Stimulated activated CD8-positive, alpha-beta memory T cell treated with anti-CD3 and anti-CD28 coated beads, Interleukin-7, amount 100 ng/mL, for 48 hours (primary cell): ENCODE results near the gene FSCN2.
A peak's percentile ranks its signal among the peaks of the same experiment; 100 is the strongest.
"Not testable (repeated sequence)": the region's sequence is repeated elsewhere in the genome, so short reads cannot be mapped to it uniquely, and the experiment has no call there.

Experiments used
- DNase-seq, 2 donors: peaks; one replicate each; pipeline ENCODE4 v3.0.0-alpha.2; 2020; ENCODE audit warnings: low read depth in 1 of 2; ENCODE audit errors: extremely low read depth in 1 of 2

FSCN2 gene

DNA sequence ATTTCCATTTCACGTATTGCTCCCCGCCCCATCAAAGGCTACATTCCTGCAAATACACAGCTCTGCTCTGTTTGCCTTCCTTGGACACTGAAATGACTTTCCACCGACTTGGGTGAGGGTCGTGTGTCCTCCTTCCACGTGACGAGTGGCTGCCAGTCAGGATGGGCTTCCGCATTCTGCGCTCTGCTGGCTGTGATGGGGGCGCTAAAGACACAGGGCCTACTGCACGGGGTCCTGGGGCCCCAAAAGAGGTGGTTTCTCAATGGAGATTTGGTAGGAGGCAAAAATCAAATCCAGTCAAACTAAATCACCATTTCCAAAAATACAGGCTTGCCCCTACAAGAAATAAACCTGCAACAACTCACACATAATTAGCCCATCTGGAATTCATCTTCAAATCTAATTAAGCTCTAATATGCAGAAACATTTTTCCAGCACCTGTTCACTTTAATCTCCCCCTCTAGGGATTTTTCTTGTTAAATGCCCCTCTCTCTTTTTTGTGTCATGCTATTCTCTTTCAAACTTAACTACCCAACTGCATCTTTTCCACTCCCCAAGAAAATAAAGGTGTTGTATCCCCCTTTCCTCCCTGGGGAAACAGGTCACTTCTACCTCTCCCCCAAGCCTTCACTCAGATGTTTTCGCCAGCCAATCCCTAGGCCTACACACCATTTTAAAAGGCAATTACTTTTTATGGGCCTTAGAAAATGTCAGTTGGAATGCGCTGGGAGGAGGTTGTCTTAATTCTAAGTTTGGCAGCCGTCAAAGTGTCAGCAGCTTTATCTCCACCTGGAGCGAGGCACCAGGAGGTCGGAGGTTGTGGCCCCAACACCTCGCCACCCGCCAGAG lies 45.8 kb downstream of the FSCN2 start:
- no peak for DNase-seq

DNA sequence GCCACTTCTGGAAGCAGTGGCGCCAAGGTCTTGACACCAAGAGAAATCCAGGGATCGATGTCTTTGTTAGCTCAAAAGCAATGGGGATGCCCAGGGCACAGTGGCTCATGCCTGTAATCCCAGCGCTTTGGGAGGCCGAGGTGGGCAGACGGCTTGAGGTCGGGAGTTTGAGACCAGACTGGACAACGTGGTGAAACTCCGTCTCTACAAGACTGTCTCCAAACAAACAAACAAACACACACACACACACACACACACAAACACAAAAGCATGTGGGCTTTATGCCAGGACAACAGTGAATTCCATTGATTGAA lies 46.4 kb downstream of the FSCN2 start:
- no peak for DNase-seq

DNA sequence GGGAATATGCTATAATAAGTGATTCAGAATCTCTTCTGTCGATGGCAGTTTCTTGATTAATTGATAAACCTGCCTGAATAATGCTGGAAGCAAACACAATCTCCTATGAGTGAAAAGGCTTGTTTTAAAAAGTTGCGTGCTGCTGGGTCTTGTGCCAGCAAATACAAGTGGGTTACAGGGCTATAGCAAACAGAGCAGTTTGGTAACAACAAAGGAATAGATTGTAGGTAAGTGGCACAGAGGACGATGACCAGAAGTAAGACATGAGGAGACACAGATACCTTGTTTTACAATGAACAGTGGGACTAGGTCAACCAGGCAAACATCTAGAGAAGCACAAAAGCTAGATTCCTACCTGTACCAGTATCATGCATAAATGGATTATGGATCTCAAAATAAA lies 47.7 kb downstream of the FSCN2 start:
- DNase-seq, result no peak

DNA sequence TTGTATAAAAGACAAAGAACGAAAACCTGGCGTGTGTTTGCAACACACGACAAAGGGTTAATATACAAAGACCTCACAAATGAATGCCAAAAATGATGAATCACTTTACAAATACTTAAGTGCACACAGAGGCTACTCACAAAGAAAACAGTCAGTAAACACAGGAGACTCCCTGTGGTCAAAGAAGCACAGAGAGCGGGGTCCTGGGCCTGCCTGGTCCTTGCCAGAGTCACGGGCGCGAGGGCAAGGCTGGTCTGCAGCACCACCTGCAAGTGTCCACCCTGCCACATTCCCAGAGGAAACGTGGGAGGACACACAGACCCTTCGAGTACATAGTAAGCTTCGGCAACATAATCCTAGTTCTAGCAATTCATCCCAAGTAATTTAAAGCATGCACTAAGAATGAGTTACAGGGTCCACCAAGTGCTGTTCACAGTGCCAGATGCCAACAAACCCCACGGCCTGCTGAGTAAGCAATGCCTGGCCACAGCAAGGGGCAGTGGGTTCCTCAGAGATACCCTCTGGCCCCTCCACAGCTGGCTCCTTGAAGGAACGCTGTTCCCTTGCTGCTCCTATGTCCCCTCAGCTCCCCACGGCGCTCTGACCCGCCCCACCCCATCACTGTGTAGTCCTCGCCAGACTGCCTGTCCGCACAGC lies 48.6 kb downstream of the FSCN2 start:
- no peak for DNase-seq

DNA sequence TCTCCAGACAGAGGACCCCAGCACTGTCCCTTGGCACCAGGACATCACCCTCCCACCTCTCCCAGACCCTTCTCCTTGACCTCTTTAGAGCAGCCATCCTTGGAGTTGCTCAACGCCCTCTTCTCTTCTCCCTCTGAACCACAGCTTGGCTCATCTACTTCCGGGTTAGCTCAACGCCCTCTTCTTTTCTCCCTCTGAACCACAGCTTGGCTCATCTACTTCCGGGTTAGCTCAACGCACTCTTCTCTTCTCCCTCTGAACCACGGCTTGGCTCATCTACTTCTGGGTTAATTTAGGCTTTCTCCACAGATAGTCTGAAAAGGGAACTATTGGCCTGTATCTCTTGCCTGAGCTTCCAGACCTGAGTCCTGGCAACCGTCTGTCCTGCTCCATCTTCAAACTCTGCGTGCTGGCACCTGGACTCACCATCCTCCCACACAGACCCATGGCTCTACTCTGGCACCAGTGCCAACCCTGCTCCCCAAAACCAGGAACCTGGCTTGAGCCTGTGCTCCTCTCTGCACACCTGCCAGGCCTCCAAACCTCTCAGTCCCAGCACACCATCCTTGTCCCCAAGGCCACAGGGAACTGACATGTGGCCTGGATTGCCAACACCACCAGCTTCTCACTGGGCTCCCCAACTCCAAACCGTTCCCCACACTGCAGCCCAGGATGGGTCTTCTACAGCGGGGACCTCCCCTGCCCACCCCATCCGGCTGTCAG lies 49.3 kb downstream of the FSCN2 start:
- DNase-seq, result no peak

DNA sequence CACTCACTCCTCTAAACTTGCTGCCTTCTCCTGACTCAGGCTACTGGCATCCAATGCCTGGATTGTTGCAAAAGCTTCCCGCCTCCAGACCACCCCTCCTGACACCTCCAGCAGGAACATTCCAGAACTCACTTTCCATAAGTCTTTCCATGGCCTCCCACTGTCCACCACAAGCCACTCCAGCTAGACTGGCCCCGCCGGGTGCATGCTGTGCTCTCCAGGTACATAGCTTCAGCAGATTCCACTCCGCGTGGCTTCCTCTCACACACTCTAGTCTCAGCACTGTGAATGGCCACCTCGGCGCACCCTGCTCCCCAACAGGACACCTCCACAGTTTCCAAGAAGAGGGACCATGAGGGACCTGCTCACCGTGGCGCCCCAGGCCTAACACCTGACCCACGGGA lies 49.9 kb downstream of the FSCN2 start:
- no peak for DNase-seq

DNA sequence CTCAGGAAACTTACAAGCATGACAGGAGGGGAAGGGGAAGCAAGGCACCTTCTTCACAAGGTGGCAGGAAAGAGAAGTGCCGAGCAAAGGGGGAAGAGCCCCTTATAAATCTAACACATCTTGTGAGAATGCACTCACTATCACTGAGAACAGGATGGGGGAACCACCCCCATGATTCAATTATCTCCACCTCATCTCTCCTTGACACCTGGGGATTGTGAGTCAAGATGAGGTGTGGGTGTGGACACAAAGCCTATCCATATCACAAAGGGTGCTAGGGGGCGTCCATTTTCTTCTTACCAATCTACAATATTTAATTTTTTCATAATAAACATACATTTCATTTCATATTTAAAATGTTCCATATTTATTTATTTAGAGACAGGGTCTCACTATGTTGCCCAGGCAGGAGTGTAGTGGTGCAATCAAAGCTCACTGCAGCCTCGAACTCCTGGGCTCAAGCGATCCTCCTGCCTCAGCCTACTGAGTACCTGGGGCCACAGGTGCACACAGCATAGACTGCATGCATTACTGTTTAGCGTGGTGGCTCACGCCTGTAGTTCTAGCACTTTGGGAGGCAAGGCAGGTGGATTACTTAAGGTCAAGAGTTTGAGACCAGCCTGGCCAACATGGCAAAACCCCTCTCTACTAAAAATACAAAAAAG lies 50.5 kb downstream of the FSCN2 start:
- peak in 1 of 2 donors; percentile 34 for DNase-seq

DNA sequence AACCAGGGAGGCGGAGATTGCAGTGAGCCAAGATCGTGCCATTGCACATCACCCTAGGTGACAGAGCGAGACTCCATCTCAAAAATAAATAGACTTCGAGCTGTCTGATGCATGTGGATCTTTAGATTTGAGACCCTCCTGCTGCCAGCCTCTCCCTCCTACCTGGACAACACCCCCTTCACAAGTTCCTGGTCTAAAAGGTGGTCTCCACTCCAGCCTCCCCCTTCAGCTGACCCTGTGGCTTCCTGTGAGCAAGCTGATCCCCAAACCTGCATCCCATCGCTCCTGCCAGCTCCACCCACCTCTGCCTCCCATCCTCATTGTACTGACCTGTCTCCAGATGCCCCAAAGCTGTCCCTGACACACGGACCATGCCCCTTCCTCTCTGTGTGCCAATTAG lies 51.1 kb downstream of the FSCN2 start:
- no peak for DNase-seq

DNA sequence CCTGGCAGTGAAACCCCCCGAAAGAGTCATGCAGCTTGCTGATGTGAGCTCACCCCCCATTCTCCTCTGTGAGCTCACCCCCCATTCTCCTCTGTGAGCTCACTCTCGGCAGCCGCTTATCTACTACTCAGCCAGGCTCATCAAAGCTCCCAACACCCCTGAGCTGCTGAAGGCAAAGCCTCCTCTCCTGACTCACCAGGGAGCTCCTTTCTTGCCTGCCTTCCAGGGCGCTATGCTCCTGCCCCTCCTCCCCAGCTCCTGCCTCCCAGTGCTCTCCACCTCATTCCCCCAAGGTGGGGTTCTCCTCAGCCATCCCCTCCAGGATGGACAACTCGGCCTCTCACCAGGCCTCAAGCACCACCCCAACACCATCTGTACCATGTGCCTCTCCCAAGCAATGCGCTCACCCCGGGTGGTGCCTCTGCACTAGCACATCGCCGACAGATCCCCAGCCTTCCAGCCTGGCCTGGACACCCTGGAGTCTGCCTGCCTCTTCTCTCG lies 51.7 kb downstream of the FSCN2 start:
- DNase-seq, result no peak

DNA sequence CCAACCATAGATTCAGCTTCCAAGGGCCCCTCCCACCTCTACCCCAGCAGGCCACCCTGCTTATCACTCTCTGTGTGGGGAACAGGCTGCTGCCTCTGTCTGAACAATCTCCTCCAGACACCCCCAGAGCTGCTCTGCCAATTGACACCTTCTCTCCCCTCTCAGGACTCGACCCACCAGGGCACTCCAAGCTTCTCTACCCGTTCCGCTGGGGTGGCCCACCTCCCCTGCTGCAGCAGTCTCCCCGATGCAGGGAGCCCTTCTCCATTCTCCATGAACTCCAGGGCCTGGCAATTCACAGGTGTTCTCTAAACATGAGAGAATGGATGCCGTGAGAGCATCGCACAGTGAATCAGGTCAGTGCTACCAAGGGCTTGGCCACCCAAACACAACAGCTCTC lies 52.3 kb downstream of the FSCN2 start:
- DNase-seq, result no peak

DNA sequence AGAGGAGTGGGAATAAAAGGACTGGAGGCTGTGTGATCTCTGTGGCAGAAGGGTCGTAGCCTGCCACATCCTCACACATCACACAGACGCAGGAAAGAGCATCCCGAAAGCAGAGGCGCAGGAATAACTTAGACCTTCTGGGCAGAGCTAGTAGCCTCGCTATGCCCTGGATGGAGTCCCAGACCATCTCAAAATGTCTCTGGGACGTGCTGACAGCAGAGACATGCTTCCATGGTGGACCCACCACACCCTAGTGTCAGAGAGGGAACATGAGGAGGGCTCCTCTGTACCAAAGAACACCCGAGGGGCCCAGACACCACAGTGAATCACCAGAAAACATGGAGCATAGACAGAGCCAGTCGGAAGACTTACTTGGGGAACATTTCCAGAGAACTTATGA lies 53.6 kb downstream of the FSCN2 start:
- DNase-seq, result no peak

DNA sequence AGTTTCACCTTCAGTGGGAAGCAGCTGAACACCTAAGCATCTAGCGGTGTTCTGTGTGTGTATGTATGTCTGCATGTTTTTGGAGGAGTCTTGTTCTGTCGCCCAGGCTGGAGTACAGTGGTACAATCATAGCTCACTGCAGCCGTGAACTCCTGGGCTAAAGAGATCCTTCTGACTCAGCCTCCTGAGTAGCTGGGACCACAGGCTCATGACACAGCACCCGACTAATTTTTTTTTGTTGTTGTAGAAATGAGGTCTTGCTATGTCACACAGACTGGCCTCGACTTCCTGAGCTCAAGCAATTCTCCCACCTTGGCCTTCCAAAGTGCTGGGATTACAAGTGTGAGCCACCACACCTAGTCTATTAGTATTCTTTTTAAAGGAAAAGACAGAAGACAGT lies 54.2 kb downstream of the FSCN2 start:
- DNase-seq, result no peak

DNA sequence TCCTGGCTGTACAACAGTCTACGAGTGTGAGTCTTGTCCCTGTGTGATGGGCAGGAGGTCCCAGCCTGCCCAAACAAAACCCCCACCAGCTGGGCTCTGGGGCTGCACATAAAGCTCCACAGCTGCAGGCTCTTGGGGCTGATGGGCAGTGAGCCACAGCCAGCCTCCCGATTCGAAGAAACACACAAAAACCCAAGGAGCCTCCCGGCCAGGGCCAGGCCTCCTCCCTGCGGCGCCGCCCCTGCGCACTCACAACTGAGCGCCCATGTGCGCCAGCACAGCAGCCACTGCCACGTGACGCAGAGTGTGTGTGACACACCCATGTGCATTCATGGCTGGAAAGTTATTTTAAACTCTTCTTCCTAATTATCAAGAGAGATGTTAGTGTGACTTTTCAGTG lies 54.6 kb downstream of the FSCN2 start:
- no peak for DNase-seq

DNA sequence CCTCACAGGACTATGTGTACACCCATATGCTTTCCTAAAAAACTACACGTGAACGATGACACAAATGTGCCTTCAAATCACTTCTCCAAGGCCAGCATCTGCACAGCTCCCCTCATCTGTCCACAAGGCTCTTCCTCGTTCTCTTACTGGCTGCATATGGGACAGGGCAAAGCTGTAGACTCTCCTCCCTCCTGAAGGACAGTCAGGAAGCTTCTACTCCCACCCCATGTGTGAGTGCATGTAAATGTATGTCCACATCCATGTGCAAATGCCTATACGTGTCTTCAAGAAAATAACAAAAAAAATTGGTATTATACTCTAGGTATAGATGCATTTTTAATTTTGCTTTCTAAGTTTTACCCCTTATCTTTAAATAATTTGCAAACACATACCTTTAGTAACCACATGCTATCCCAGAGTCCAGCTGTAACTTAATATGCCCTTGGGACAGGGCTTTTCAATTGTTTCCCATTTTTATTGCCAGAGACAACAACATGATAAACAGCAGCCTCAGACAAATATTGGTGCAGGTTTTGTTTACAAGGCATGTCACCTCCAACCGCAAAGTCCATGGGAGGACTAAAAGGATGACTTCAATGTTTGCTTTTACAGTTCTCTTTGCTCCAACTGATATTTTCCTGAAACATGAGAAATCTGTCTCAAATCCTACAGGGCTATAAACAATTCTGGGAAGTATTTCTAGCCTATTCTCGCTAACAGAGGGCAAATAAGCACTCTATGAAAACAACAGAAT lies 55.6 kb downstream of the FSCN2 start:
- no peak for DNase-seq

DNA sequence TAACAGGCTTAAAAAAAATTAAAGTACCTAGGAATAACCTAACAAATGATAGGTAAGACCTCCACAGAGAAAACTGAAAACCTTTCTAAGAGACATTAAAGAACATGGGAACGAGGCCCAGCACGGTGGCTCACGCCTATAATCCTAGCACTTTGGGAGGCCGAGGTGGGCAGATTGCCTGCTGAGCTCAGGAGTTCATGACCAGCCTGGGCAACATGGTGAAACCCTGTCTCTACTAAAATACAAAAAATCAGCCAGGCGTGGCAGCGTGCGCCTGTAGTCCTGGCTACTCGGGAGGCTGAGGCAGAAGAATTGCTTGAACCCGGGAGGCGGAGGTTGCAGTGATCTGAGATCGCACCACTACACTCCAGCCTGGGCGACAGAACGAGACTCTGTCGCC lies 56.6 kb downstream of the FSCN2 start:
- DNase-seq, result not testable (repeated sequence)

DNA sequence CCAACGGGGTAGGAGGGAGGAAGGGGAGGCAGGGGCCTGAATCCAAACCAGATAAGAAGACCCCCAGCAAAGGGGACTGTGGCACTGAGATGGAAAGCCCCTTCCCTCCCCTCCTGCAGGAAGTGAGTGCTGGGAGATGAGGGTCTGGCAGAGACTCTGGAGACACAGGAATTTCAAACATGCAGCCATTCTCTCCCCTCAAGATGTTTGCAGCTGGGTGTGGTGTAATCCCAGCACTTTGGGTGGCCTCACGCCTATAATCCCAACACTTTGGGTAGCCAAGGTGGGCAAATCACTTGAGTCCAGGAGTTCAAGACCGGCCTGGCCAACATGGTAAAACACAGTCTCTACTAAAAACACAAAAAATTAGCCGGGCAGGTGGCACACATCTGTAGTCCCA lies 57.9 kb downstream of the FSCN2 start:
- DNase-seq, result no peak
